GM23248 (cell line): ENCODE data around the gene CACNG3. TPM values are rescaled to one million over a fixed set of nuclear protein-coding genes. Genes with fewer than 3 reads are reported as not detected.

ENCODE experiments used
- DNase-seq: peaks from one replicate; pipeline ENCODE4 v3.0.0-alpha.2; 2015
- H2AFZ ChIP-seq: fragments of 200-600 bp; sonication (generic); 2 replicates; pipeline ENCODE4 v1.6.1; 2016; ENCODE audit warnings: antibody characterized with exemption
- H3F3A ChIP-seq: fragments of 200-600 bp; sonication (generic); 2 replicates; pipeline ENCODE4 v1.6.1; 2016; ENCODE audit warnings: mild to moderate bottlenecking, antibody characterized with exemption, mixed run types; ENCODE audit not compliant: insufficient read depth
- H3K27ac ChIP-seq: fragments of 200-600 bp; sonication (generic); 2 replicates; pipeline ENCODE4 v1.5.1; 2016; ENCODE audit warnings: mild to moderate bottlenecking
- H3K27me3 ChIP-seq: fragments of 200-600 bp; sonication (generic); replicated peaks from 2 replicates; pipeline ENCODE4 v1.6.1; 2016; ENCODE audit warnings: mild to moderate bottlenecking; ENCODE audit not compliant: insufficient read depth
- H3K36me3 ChIP-seq: fragments of 200-600 bp; sonication (generic); 2 replicates; pipeline ENCODE4 v1.6.1; 2016; ENCODE audit warnings: low read depth, mild to moderate bottlenecking
- H3K4me1 ChIP-seq: fragments of 200-600 bp; sonication (generic); 2 replicates; pipeline ENCODE4 v1.6.1; 2016; ENCODE audit warnings: mild to moderate bottlenecking; ENCODE audit not compliant: insufficient read depth
- H3K4me2 ChIP-seq: fragments of 200-600 bp; sonication (generic); one replicate; pipeline ENCODE4 v1.6.1; 2016; ENCODE audit warnings: mild to moderate bottlenecking; ENCODE audit not compliant: unreplicated experiment
- H3K4me3 ChIP-seq: fragments of 200-600 bp; sonication (generic); 2 replicates; pipeline ENCODE4 v1.5.1; 2016; ENCODE audit warnings: mild to moderate bottlenecking
- H3K79me2 ChIP-seq: fragments of 200-600 bp; sonication (generic); 2 replicates; pipeline ENCODE4 v1.6.1; 2016; ENCODE audit warnings: mild to moderate bottlenecking; ENCODE audit not compliant: insufficient read depth
- H3K9ac ChIP-seq: fragments of 200-600 bp; sonication (generic); 2 replicates; pipeline ENCODE4 v1.6.1; 2016; ENCODE audit warnings: mild to moderate bottlenecking
- H3K9me2 ChIP-seq: fragments of 200-600 bp; sonication (generic); 2 replicates; pipeline ENCODE4 v1.6.1; 2016; ENCODE audit warnings: mixed run types, mild to moderate bottlenecking, moderate library complexity; ENCODE audit not compliant: insufficient read depth
- H3K9me3 ChIP-seq: fragments of 200-600 bp; sonication (generic); one replicate; pipeline ENCODE4 v1.6.1; 2017; ENCODE audit warnings: low read depth
- H4K20me1 ChIP-seq: fragments of 200-600 bp; sonication (generic); 2 replicates; pipeline ENCODE4 v1.6.0; 2016; ENCODE audit not compliant: insufficient read depth
- EZH2 ChIP-seq: fragments of 200-600 bp; sonication (generic); IDR thresholded peaks from 2 replicates; pipeline ENCODE4 v1.6.1; 2018; ENCODE audit warnings: antibody characterized with exemption, mild to moderate bottlenecking; ENCODE audit not compliant: insufficient read depth, poor library complexity, severe bottlenecking
- EZH2phosphoT487 ChIP-seq: fragments of 200-600 bp; sonication (generic); IDR thresholded peaks from 2 replicates; pipeline ENCODE4 v1.6.1; 2018; ENCODE audit warnings: antibody characterized with exemption, moderate library complexity, mild to moderate bottlenecking, low read depth; ENCODE audit not compliant: insufficient read depth
- WGBS, 2 experiments: methylation state at CpG; one replicate each; pipeline ENCODE4 v1.1.6; 2015 to 2017; ENCODE audit warnings: low lambda C conversion rate in 2 of 2, low coverage in 1 of 2; ENCODE audit errors: missing lambda C conversion rate in 2 of 2; 5-methylcytosine and 5-hydroxymethylcytosine counted together
- in situ Hi-C: fragments of 300-500 bp; cut with MboI; formaldehyde crosslinking; loops from 2 replicates; pipeline ENCODE4 v1.15.0; 2020
- polyA plus RNA-seq: library from polyadenylated mRNA; unstranded; fragments of >200 nt; fragmentation: Nextera tagmentation; extraction: Ambion mirVana; gene quantifications from 2 replicates; pipeline ENCODE4 v1.2.1, GENCODE V29; 2016
- total RNA-seq: library from RNA; depleted of rRNA; stranded (reverse); fragments of >200 nt; shearing (Covaris generic); gene quantifications from 2 replicates; pipeline ENCODE4 v1.2.3, GENCODE V29; 2014

The CACNG3 gene
- total and polyA plus RNA-seq, 2 experiments from 2014 or later = not detected

GRCh38 chr16:24288516-24288915 is 32.4 kb downstream of the CACNG3 start:
- TF ChIP-seq EZH2 (no peak), EZH2phosphoT487 (no peak)
- Histone ChIP-seq H4K20me1 (no peaks in the 10 kb centered on the region), H2AFZ (no peak overlapping the region), H3K79me2 (no peaks in the 10 kb centered on the region), H3K36me3 (no peaks in the 10 kb centered on the region), H3F3A (no peaks in the 10 kb centered on the region), H3K9me2 (no peaks in the 10 kb centered on the region), H3K9ac (no peak overlapping the region), H3K4me3 (no peak overlapping the region), H3K4me1 (no peaks in the 10 kb centered on the region), H3K27me3 (no peaks in the 10 kb centered on the region), H3K27ac (no peak overlapping the region), H3K4me2 (no peak overlapping the region), H3K9me3 (no peaks in the 10 kb centered on the region)
- in situ Hi-C loops = no loop called here
- DNase-seq = no peak
- WGBS, 2 experiments = 0 to 2% methylated on average over 2 of the region's 2 CpGs

- no peaks in the 10 kb centered on the region for H4K20me1 ChIP-seq
- TF ChIP-seq EZH2 (no peak), EZH2phosphoT487 (no peak)
- H3K27ac ChIP-seq = no peak overlapping the region
- H3K9ac ChIP-seq = no peak overlapping the region
- H3K9me2 ChIP-seq = no peaks in the 10 kb centered on the region
- no peak overlapping the region for H2AFZ ChIP-seq
- in situ Hi-C loops = no loop called here
- WGBS, 2 experiments = 20 to 21% methylated on average over 3 of the region's 3 CpGs
- no peak for DNase-seq
- H3K4me3 ChIP-seq = no peak overlapping the region
- no peaks in the 10 kb centered on the region for H3K79me2 ChIP-seq
- no peaks in the 10 kb centered on the region for H3K27me3 ChIP-seq
- no peak overlapping the region for H3K4me2 ChIP-seq
- H3K36me3 ChIP-seq = no peaks in the 10 kb centered on the region
- no peaks in the 10 kb centered on the region for H3K4me1 ChIP-seq
- no peaks in the 10 kb centered on the region for H3K9me3 ChIP-seq
- no peaks in the 10 kb centered on the region for H3F3A ChIP-seq
Measured at GRCh38 chr16:24289166-24289700, 33.1 kb downstream of the CACNG3 start.

- no peak overlapping the region for H2AFZ ChIP-seq
- no peak for DNase-seq
- H3K9me2 ChIP-seq = no peaks in the 10 kb centered on the region
- WGBS, 2 experiments = 8 to 13% methylated on average over 10 of the region's 10 CpGs
- TF ChIP-seq EZH2 (no peak), EZH2phosphoT487 (no peak)
- H3K4me2 ChIP-seq = no peak overlapping the region
- no peaks in the 10 kb centered on the region for H3K79me2 ChIP-seq
- no peak overlapping the region for H3K9ac ChIP-seq
- no peaks in the 10 kb centered on the region for H3K27me3 ChIP-seq
- no peaks in the 10 kb centered on the region for H4K20me1 ChIP-seq
- no peak overlapping the region for H3K4me3 ChIP-seq
- H3F3A ChIP-seq = no peaks in the 10 kb centered on the region
- in situ Hi-C loops = no loop called here
- H3K36me3 ChIP-seq = no peaks in the 10 kb centered on the region
- no peak overlapping the region for H3K27ac ChIP-seq
- H3K4me1 ChIP-seq = no peaks in the 10 kb centered on the region
- H3K9me3 ChIP-seq = no peaks in the 10 kb centered on the region
Measured at GRCh38 chr16:24291932-24292331, 35.8 kb downstream of the CACNG3 start.

GRCh38 chr16:24294131-24294530 is 38.0 kb downstream of the CACNG3 start:
- no peak overlapping the region for H3K27ac ChIP-seq
- no peaks in the 10 kb centered on the region for H3K4me1 ChIP-seq
- no peaks in the 10 kb centered on the region for H3K9me3 ChIP-seq
- H3K36me3 ChIP-seq = no peaks in the 10 kb centered on the region
- 9 to 12% methylated on average over 7 of the region's 7 CpGs for WGBS, 2 experiments
- H3K79me2 ChIP-seq = no peaks in the 10 kb centered on the region
- H3K9ac ChIP-seq = no peak overlapping the region
- H3K9me2 ChIP-seq = no peaks in the 10 kb centered on the region
- H2AFZ ChIP-seq = no peak overlapping the region
- no peak overlapping the region for H3K4me2 ChIP-seq
- TF ChIP-seq EZH2 (no peak), EZH2phosphoT487 (no peak)
- H3F3A ChIP-seq = no peaks in the 10 kb centered on the region
- H3K4me3 ChIP-seq = no peak overlapping the region
- in situ Hi-C loops = no loop called here
- no peaks in the 10 kb centered on the region for H4K20me1 ChIP-seq
- DNase-seq = no peak
- H3K27me3 ChIP-seq = no peaks in the 10 kb centered on the region

- TF ChIP-seq EZH2phosphoT487 (no peak), EZH2 (no peak)
- no peaks in the 10 kb centered on the region for H3K9me2 ChIP-seq
- no peaks in the 10 kb centered on the region for H4K20me1 ChIP-seq
- no peak overlapping the region for H2AFZ ChIP-seq
- H3K4me2 ChIP-seq = no peak overlapping the region
- H3K79me2 ChIP-seq = no peaks in the 10 kb centered on the region
- 13 to 16% methylated on average over 3 of the region's 3 CpGs for WGBS, 2 experiments
- no peak overlapping the region for H3K4me3 ChIP-seq
- no peaks in the 10 kb centered on the region for H3K27me3 ChIP-seq
- no peak for DNase-seq
- H3K4me1 ChIP-seq = no peaks in the 10 kb centered on the region
- no peak overlapping the region for H3K27ac ChIP-seq
- in situ Hi-C loops = no loop called here
- H3F3A ChIP-seq = no peaks in the 10 kb centered on the region
- H3K9ac ChIP-seq = no peak overlapping the region
- H3K36me3 ChIP-seq = no peaks in the 10 kb centered on the region
- no peaks in the 10 kb centered on the region for H3K9me3 ChIP-seq
Measured at GRCh38 chr16:24297375-24297774, 41.2 kb downstream of the CACNG3 start.
